HepG2 (cell line): Measurements from ENCODE around the gene FAIM2. TPM values are rescaled to one million over a fixed set of nuclear protein-coding genes. Genes with fewer than 3 reads are reported as not detected.

Source experiments
- ATAC-seq: fragments of 200-7000 bp; cut with Tn5 transposase; 3 replicates; pipeline ENCODE4 v1.9.1; 2020; ENCODE audit warnings: mild to moderate bottlenecking, moderate library complexity
- BruUV-seq: library from RNA; stranded (reverse); fragments of 400-500 nt; replicated peaks from 2 replicates; lab custom pipeline; 2021; lab: Mats Ljungman, UMichigan
- CTCF ChIA-PET: fragments of 300-600 bp; formaldehyde crosslinking; extraction: SDS; loops from one replicate; lab custom pipeline; 2021; ENCODE audit warnings: low total read pairs, inconsistent platforms, low intra/inter-chr PET ratio; lab: Yijun Ruan, JAX
- POLR2A ChIA-PET: fragments of 350-600 bp; sonication (Branson Sonifier 250); formaldehyde crosslinking; loops from one replicate; lab custom pipeline; 2020; ENCODE audit warnings: antibody characterized with exemption, inconsistent platforms; lab: Yijun Ruan, JAX
- DNase-seq: peaks from one replicate; pipeline ENCODE4 v3.0.0-alpha.2; 2015; ENCODE audit warnings: low spot score
- FAIRE-seq: peaks from 3 replicates; lab custom pipeline; 2011; peaks lifted over from hg19 to GRCh38; lab: Jason Lieb, UNC
- H2AFZ ChIP-seq: one replicate; pipeline ENCODE4 v1.6.1; 2011; ENCODE audit warnings: low read length, inconsistent platforms
- H3K27ac ChIP-seq: fragments of 300-600 bp; 3 replicates; pipeline ENCODE4 v1.8.0; 2011; ENCODE audit warnings: mixed run types, mild to moderate bottlenecking, mixed read lengths, low read length, inconsistent platforms; ENCODE audit not compliant: insufficient read depth; ENCODE audit errors: extremely low read length
- H3K27me3 ChIP-seq, 2 experiments: fragments of 200-600 bp in 1 of 2; 2 replicates in 1 of 2; 3 replicates in 1 of 2; pipeline versions ENCODE4 v1.6.0 to v1.8.0; 2011; ENCODE audit warnings: low read length in 2 of 2, mild to moderate bottlenecking in 2 of 2, moderate library complexity in 2 of 2, inconsistent platforms in 1 of 2; ENCODE audit not compliant: insufficient read depth in 2 of 2, control insufficient read depth in 1 of 2
- H3K36me3 ChIP-seq, 2 experiments: fragments of 200-600 bp in 1 of 2; replicated peaks in 1 of 2; 2 replicates in 1 of 2; 3 replicates in 1 of 2; pipeline versions ENCODE4 v1.5.1 to v1.8.0; 2011; ENCODE audit warnings: low read length in 2 of 2, inconsistent platforms in 1 of 2; ENCODE audit not compliant: insufficient read depth in 2 of 2, control insufficient read depth in 1 of 2
- H3K4me1 ChIP-seq: 2 replicates; pipeline ENCODE4 v1.5.1; 2012; ENCODE audit warnings: low read length, inconsistent platforms; ENCODE audit not compliant: insufficient read depth
- H3K4me2 ChIP-seq: 2 replicates; pipeline ENCODE4 v1.6.0; 2011; ENCODE audit warnings: low read depth, low read length, inconsistent platforms
- H3K4me3 ChIP-seq, 3 experiments: fragments of 200-600 bp in 1 of 3; sonication (generic), shearing (Covaris generic) in 1 of 3; replicated peaks in 1 of 3; 2 replicates each; pipeline ENCODE4 v1.5.1; 2011 to 2016; ENCODE audit warnings: low read length in 3 of 3, inconsistent platforms in 2 of 3, low read depth in 2 of 3, mild to moderate bottlenecking in 2 of 3, control low read depth in 1 of 3, mixed read lengths in 1 of 3; ENCODE audit not compliant: insufficient read depth in 1 of 3
- H3K79me2 ChIP-seq: one replicate; pipeline ENCODE4 v1.6.1; 2011; ENCODE audit warnings: low read length, inconsistent platforms; ENCODE audit not compliant: insufficient read depth
- H3K9ac ChIP-seq: 2 replicates; pipeline ENCODE4 v1.6.0; 2011; ENCODE audit warnings: mild to moderate bottlenecking, low read depth, low read length, inconsistent platforms; ENCODE audit not compliant: insufficient read depth
- H3K9me3 ChIP-seq: 2 replicates; pipeline ENCODE4 v1.5.1; 2012; ENCODE audit warnings: mild to moderate bottlenecking, low read length
- H4K20me1 ChIP-seq: 2 replicates; pipeline ENCODE4 v1.6.0; 2011; ENCODE audit warnings: inconsistent platforms, mild to moderate bottlenecking, low read length, moderate library complexity; ENCODE audit not compliant: insufficient read depth
- BCL6 ChIP-seq: IDR thresholded peaks from 2 replicates; pipeline ENCODE4 v1.6.1; 2016; ENCODE audit warnings: missing genetic modification reagents, missing compliant biosample characterization
- CEBPZ ChIP-seq: IDR thresholded peaks from 2 replicates; pipeline ENCODE4 v1.6.1; 2012; ENCODE audit warnings: low read length, improper control_type of control experiment
- HMGA1 ChIP-seq: sonication (generic); formaldehyde crosslinking; conservative IDR thresholded peaks from 2 replicates; pipeline ENCODE4 v1.4.0; 2020; ENCODE audit warnings: missing genetic modification reagents
- NRL ChIP-seq: sonication (generic); formaldehyde crosslinking; IDR thresholded peaks from 2 replicates; pipeline ENCODE4 v1.5.0; 2020; ENCODE audit warnings: missing genetic modification reagents, mild to moderate bottlenecking, moderate library complexity, borderline replicate concordance
- RARA ChIP-seq: IDR thresholded peaks from 2 replicates; pipeline ENCODE4 v1.6.1; 2016; ENCODE audit warnings: missing genetic modification reagents, missing compliant biosample characterization
- RBFOX2 ChIP-seq: fragments of 200-400 bp; formaldehyde crosslinking; IDR thresholded peaks from 2 replicates; pipeline ENCODE4 v1.6.1; 2017; ENCODE audit warnings: low read depth, mild to moderate bottlenecking, low read length
- REPIN1 ChIP-seq: sonication (generic); formaldehyde crosslinking; IDR thresholded peaks from 2 replicates; pipeline ENCODE4 v1.8.0; 2022; ENCODE audit warnings: missing genetic modification reagents, low read depth, mild to moderate bottlenecking, borderline replicate concordance
- RFXANK ChIP-seq: IDR thresholded peaks from 2 replicates; pipeline ENCODE4 v1.6.1; 2016
- SNAPC2 ChIP-seq: sonication (generic); formaldehyde crosslinking; IDR thresholded peaks from 2 replicates; pipeline ENCODE4 v1.8.1; 2022; ENCODE audit warnings: mild to moderate bottlenecking, missing genetic modification reagents
- TRIM24 ChIP-seq: sonication (generic); formaldehyde crosslinking; IDR thresholded peaks from 2 replicates; pipeline ENCODE4 v1.8.0; 2022; ENCODE audit warnings: mild to moderate bottlenecking, missing genetic modification reagents
- U2AF2 ChIP-seq: fragments of 200-400 bp; formaldehyde crosslinking; IDR thresholded peaks from 2 replicates; pipeline ENCODE4 v1.6.1; 2017; ENCODE audit warnings: low read depth, mild to moderate bottlenecking, low read length
- ZBED4 ChIP-seq: sonication (generic); formaldehyde crosslinking; IDR thresholded peaks from 2 replicates; pipeline ENCODE4 v1.4.0; 2020; ENCODE audit warnings: missing genetic modification reagents, borderline replicate concordance
- ZBTB33 ChIP-seq: sonication (generic); formaldehyde crosslinking; IDR thresholded peaks from 2 replicates; pipeline ENCODE4 v1.4.0; 2020; ENCODE audit warnings: missing genetic modification reagents
- ZNF691 ChIP-seq: sonication (generic); formaldehyde crosslinking; IDR thresholded peaks from 2 replicates; pipeline ENCODE4 v1.4.0; 2020; ENCODE audit warnings: missing genetic modification reagents, low read depth, mild to moderate bottlenecking, borderline replicate concordance
- ZSCAN22 ChIP-seq: sonication (generic); formaldehyde crosslinking; IDR thresholded peaks from 2 replicates; pipeline ENCODE4 v1.4.0; 2020; ENCODE audit warnings: mild to moderate bottlenecking, missing genetic modification reagents
- WGBS: methylation state at CpG from one replicate; pipeline ENCODE4 v1.1.6; 2017; ENCODE audit warnings: low lambda C conversion rate; 5-methylcytosine and 5-hydroxymethylcytosine counted together
- in situ Hi-C: cut with HindIII; loops from 2 replicates; pipeline ENCODE4 v1.10.0; 2017; ENCODE audit warnings: low pct_unique_long_range_greater_than_20kb; ENCODE audit not compliant: extremely low pct_ligation_motif_present
- intact Hi-C: fragments of 100-400 bp; cut with micrococcal nuclease; formaldehyde crosslinking; loops from one replicate; pipeline ENCODE4 v1.10.0; 2022; ENCODE audit not compliant: unreplicated experiment
- polyA plus RNA-seq, 8 experiments: library from polyadenylated mRNA; depleted of rRNA in 3 of 8; stranded (reverse) in 7 of 8; unstranded in 1 of 8; fragments of >200 nt; fragmentation: Illumina TruSeq in 4 of 8; extraction: Trizol in 4 of 8; gene quantifications; 2 replicates each; pipeline versions ENCODE4 v1.2.1 to v1.2.3, GENCODE V29; 2011 to 2016; ENCODE audit warnings: low read depth in 4 of 8, missing spikeins in 1 of 8, mixed read lengths in 1 of 8; ENCODE audit not compliant: insufficient read depth in 1 of 8
- total RNA-seq, 5 experiments: library from RNA; depleted of rRNA; stranded (reverse); fragments of >200 nt; fragmentation: Illumina TruSeq; extraction: Trizol; gene quantifications; 2 replicates each; pipeline ENCODE4 v1.2.3, GENCODE V29; 2016; ENCODE audit warnings: low read depth in 1 of 5

FAIM2 gene
- total and polyA plus RNA-seq, 2 of the 13 experiments (the other 11 are each of a cell fraction or from before 2014, with no cell fraction given) = not detected

GRCh38 chr12:49882851-49883464 lies 20.7 kb downstream of the FAIM2 start:
- in situ Hi-C loops = no loop called here
- CTCF ChIA-PET = no interaction called here
- POLR2A ChIA-PET = no interaction called here
- FAIRE-seq (no peak), DNase-seq (no peak), ATAC-seq (peak; percentile 60)
- intact Hi-C loops = no loop called here
- Histone ChIP-seq H3K79me2 (no peaks in the 10 kb centered on the region), H3K4me1 (peaks cover 34% of the 10 kb centered on the region), H3K9me3 (peaks cover 24% of the 10 kb centered on the region), H3K36me3 (no peaks in the 10 kb centered on the region), H3K4me3 (no peak overlapping the region), H3K27ac (no peak overlapping the region), H2AFZ (no peak overlapping the region), H4K20me1 (no peaks in the 10 kb centered on the region), H3K9ac (no peak overlapping the region), H3K27me3 (peaks cover 2 to 43% of the 10 kb centered on the region in 2 experiments; a peak in 3 of 5 replicates), H3K4me2 (no peak overlapping the region)
- no TSS peak for BruUV-seq
- 6% methylated on average over 9 of the region's 9 CpGs for WGBS
- no peak for TF ChIP-seq ZBED4
- no peak for TF ChIP-seq BCL6 (CRISPR knock-in tag)
- no peak for TF ChIP-seq ZSCAN22 (CRISPR knock-in tag)
- no peak for TF ChIP-seq SNAPC2 (CRISPR knock-in tag)
- no peak for TF ChIP-seq RFXANK
- TF ChIP-seq ZNF691 (CRISPR knock-in tag) = no peak
- no peak for TF ChIP-seq ZBTB33 (CRISPR knock-in tag)
- no peak for TF ChIP-seq TRIM24
- TF ChIP-seq CEBPZ = no peak
- no peak for TF ChIP-seq NRL
- no peak for TF ChIP-seq RARA (CRISPR knock-in tag)
- no peak for TF ChIP-seq REPIN1 (CRISPR knock-in tag)
- no peak for TF ChIP-seq RBFOX2
- TF ChIP-seq U2AF2 = no peak
- TF ChIP-seq HMGA1 (CRISPR knock-in tag) = no peak
